OCI-LY3 (cell line): Measurements from ENCODE around the gene PTPRN2.
"Not testable (repeated sequence)": the region's sequence is repeated elsewhere in the genome, so short reads cannot be mapped to it uniquely, and the experiment has no call there.

Experiments used
- H2AFZ ChIP-seq: fragments of 200-600, 300-600 bp; shearing (Covaris generic); 2 replicates; pipeline ENCODE4 v1.6.0; 2014; ENCODE audit warnings: antibody characterized with exemption, low read depth, low read length
- H3K27ac ChIP-seq: fragments of 200-600, 300-600 bp; sonication (generic); 2 replicates; pipeline ENCODE4 v1.5.1; 2014; ENCODE audit warnings: mild to moderate bottlenecking, low read length, moderate library complexity, mixed read lengths
- H3K27me3 ChIP-seq: fragments of 200-600, 300-600 bp; sonication (generic); 2 replicates; pipeline ENCODE4 v1.6.1; 2014; ENCODE audit warnings: low read depth, low read length, mixed read lengths
- H3K36me3 ChIP-seq: fragments of 200-600, 300-600 bp; sonication (generic); replicated peaks from 2 replicates; pipeline ENCODE3; 2014; ENCODE audit warnings: low read depth, low read length, mixed read lengths
- H3K4me1 ChIP-seq: fragments of 300-600, 200-600 bp; sonication (generic); 2 replicates; pipeline ENCODE4 v1.6.1; 2014; ENCODE audit warnings: low read length, mixed read lengths
- H3K4me2 ChIP-seq: fragments of 200-600, 300-600 bp; sonication (generic); 2 replicates; pipeline ENCODE4 v1.6.1; 2014; ENCODE audit warnings: low read length, mixed read lengths
- H3K4me3 ChIP-seq: fragments of 300-600, 200-600 bp; sonication (generic); 2 replicates; pipeline ENCODE4 v1.5.1; 2014; ENCODE audit warnings: antibody characterized with exemption, mild to moderate bottlenecking, low read length, moderate library complexity
- H3K79me2 ChIP-seq: fragments of 300-600, 200-600 bp; shearing (Covaris generic); 2 replicates; pipeline ENCODE4 v1.6.1; 2014; ENCODE audit warnings: mild to moderate bottlenecking, low read length, mixed read lengths
- H3K9ac ChIP-seq: fragments of 300-600, 200-600 bp; shearing (Covaris generic); 2 replicates; pipeline ENCODE4 v1.6.0; 2014; ENCODE audit warnings: mild to moderate bottlenecking, low read length, moderate library complexity
- H3K9me3 ChIP-seq: fragments of 200-600, 300-600 bp; shearing (Covaris generic); 2 replicates; pipeline ENCODE4 v1.6.1; 2014; ENCODE audit warnings: low read length, mixed read lengths; ENCODE audit not compliant: insufficient read depth
- H4K20me1 ChIP-seq: fragments of 200-600, 300-600 bp; sonication (generic); 2 replicates; pipeline ENCODE4 v1.6.1; 2016; ENCODE audit warnings: low read length, mixed read lengths; ENCODE audit not compliant: insufficient read depth
- CTCF ChIP-seq: fragments of 200-600, 300-600 bp; sonication (generic); IDR thresholded peaks from 2 replicates; pipeline ENCODE4 v1.5.1; 2014; ENCODE audit warnings: antibody characterized with exemption, low read length, low read depth
- EZH2phosphoT487 ChIP-seq: fragments of 200-600 bp; shearing (Covaris generic); IDR thresholded peaks from 2 replicates; pipeline ENCODE4 v1.6.1; 2018; ENCODE audit warnings: antibody characterized with exemption, mixed run types, low read depth

PTPRN2 gene

GRCh38 chr7:158344706-158345300 lies 242.8 kb downstream of the PTPRN2 start:
- Histone ChIP-seq H3K9ac (no peak overlapping the region), H3K27ac (no peak overlapping the region), H3K36me3 (no peaks in the 10 kb centered on the region), H2AFZ (no peak overlapping the region), H3K79me2 (no peaks in the 10 kb centered on the region), H4K20me1 (no peaks in the 10 kb centered on the region), H3K27me3 (no peaks in the 10 kb centered on the region), H3K4me1 (no peaks in the 10 kb centered on the region), H3K9me3 (0 out of 2 replicates have a peak, but pooled peaks cover 3% of the 10 kb centered on the region), H3K4me3 (no peak overlapping the region), H3K4me2 (no peak overlapping the region)
- TF ChIP-seq EZH2phosphoT487 (no peak), CTCF (no peak)

GRCh38 chr7:158343936-158344455 lies 243.6 kb downstream of the PTPRN2 start:
- Histone ChIP-seq H3K9me3 (0 out of 2 replicates have a peak, but pooled peaks cover 3% of the 10 kb centered on the region), H3K4me3 (no peak overlapping the region), H3K4me2 (no peak overlapping the region), H4K20me1 (no peaks in the 10 kb centered on the region), H3K27me3 (no peaks in the 10 kb centered on the region), H3K36me3 (no peaks in the 10 kb centered on the region), H3K9ac (no peak overlapping the region), H3K79me2 (no peaks in the 10 kb centered on the region), H2AFZ (no peak overlapping the region), H3K4me1 (no peaks in the 10 kb centered on the region), H3K27ac (no peak overlapping the region)
- TF ChIP-seq CTCF (no peak), EZH2phosphoT487 (no peak)

GRCh38 chr7:158343526-158343925 lies 244.1 kb downstream of the PTPRN2 start:
- H2AFZ ChIP-seq: no peak overlapping the region
- TF ChIP-seq EZH2phosphoT487 (no peak), CTCF (no peak)
- no peaks in the 10 kb centered on the region for H3K4me1 ChIP-seq
- H3K36me3 ChIP-seq: no peaks in the 10 kb centered on the region
- H4K20me1 ChIP-seq: no peaks in the 10 kb centered on the region
- H3K27ac ChIP-seq: no peak overlapping the region
- H3K9me3 ChIP-seq: 0 out of 2 replicates have a peak, but pooled peaks cover 3% of the 10 kb centered on the region
- no peak overlapping the region for H3K9ac ChIP-seq
- no peaks in the 10 kb centered on the region for H3K79me2 ChIP-seq
- H3K4me2 ChIP-seq: no peak overlapping the region
- no peak overlapping the region for H3K4me3 ChIP-seq
- no peaks in the 10 kb centered on the region for H3K27me3 ChIP-seq

- not testable (repeated sequence) for H3K79me2 ChIP-seq, H4K20me1 ChIP-seq, H3K27me3 ChIP-seq, H3K4me2 ChIP-seq, H3K4me3 ChIP-seq, H3K4me1 ChIP-seq, H3K9ac ChIP-seq, H3K36me3 ChIP-seq, H2AFZ ChIP-seq, H3K27ac ChIP-seq
- H3K9me3 ChIP-seq: peaks cover 11% of the 10 kb centered on the region
Measured at GRCh38 chr7:158341097-158341496, 246.5 kb downstream of the PTPRN2 start.

GRCh38 chr7:158336952-158337351 lies 250.7 kb downstream of the PTPRN2 start:
- H3K36me3 ChIP-seq, H3K4me2 ChIP-seq, H3K27me3 ChIP-seq, H3K4me1 ChIP-seq, H4K20me1 ChIP-seq, H3K9ac ChIP-seq, H2AFZ ChIP-seq, H3K4me3 ChIP-seq, H3K27ac ChIP-seq, H3K79me2 ChIP-seq, H3K9me3 ChIP-seq: not testable (repeated sequence)

GRCh38 chr7:158332516-158332915 lies 255.1 kb downstream of the PTPRN2 start:
- H4K20me1 ChIP-seq, H3K4me3 ChIP-seq, H3K9me3 ChIP-seq, H2AFZ ChIP-seq, H3K27ac ChIP-seq, H3K36me3 ChIP-seq, H3K4me1 ChIP-seq, H3K27me3 ChIP-seq, H3K4me2 ChIP-seq, H3K79me2 ChIP-seq, H3K9ac ChIP-seq: not testable (repeated sequence)

- not testable (repeated sequence) for H3K9ac ChIP-seq, H2AFZ ChIP-seq, H3K4me3 ChIP-seq, H3K36me3 ChIP-seq, H3K27ac ChIP-seq, H3K4me2 ChIP-seq, H3K9me3 ChIP-seq, H3K79me2 ChIP-seq, H3K4me1 ChIP-seq, H3K27me3 ChIP-seq, H4K20me1 ChIP-seq
Measured at GRCh38 chr7:158331826-158332450, 255.7 kb downstream of the PTPRN2 start.
